Measurements from ENCODE around the gene JOSD1. TPM values are rescaled to one million over a fixed set of nuclear protein-coding genes. Genes with fewer than 3 reads are reported as not detected.

Gene JOSD1
- total and polyA plus RNA-seq, 3 donors from 2014 or later: 40.9 to 91.0 (median 70.3) TPM

DNA sequence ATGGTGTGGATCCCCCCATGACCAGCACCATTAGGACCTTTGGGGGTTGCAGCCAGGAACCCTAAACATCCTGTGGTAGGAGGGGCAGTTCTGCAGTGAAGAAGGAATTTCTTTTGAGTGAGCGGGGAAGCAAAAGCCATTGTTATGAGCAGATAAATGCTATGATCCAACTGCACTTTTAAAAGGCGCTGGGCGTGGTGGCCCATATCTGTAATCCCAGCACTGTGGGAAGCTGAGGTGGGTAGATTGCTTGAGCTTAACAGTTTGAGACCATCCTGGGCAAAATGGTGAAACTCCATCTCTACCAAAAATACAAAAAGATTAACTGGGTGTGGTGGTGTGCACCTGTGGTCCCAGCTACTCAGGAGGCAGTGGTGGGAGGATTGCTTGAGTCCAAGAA lies 24.9 kb downstream of the JOSD1 start:
- DNase-seq: no peak
- TF ChIP-seq, protein P1, sequence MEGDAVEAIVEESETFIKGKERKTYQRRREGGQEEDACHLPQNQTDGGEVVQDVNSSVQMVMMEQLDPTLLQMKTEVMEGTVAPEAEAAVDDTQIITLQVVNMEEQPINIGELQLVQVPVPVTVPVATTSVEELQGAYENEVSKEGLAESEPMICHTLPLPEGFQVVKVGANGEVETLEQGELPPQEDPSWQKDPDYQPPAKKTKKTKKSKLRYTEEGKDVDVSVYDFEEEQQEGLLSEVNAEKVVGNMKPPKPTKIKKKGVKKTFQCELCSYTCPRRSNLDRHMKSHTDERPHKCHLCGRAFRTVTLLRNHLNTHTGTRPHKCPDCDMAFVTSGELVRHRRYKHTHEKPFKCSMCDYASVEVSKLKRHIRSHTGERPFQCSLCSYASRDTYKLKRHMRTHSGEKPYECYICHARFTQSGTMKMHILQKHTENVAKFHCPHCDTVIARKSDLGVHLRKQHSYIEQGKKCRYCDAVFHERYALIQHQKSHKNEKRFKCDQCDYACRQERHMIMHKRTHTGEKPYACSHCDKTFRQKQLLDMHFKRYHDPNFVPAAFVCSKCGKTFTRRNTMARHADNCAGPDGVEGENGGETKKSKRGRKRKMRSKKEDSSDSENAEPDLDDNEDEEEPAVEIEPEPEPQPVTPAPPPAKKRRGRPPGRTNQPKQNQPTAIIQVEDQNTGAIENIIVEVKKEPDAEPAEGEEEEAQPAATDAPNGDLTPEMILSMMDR (IDR thresholded peaks at IDR 0.05): no peak
- TF ChIP-seq POLR2A (IDR thresholded peaks at IDR 0.05): no peak
- intact Hi-C loops (cut with DNase I; ENCODE audit: low total_unique reads): no loop called here

GRCh38 chr22:38674888-38675287 lies 25.9 kb downstream of the JOSD1 start:
- H3K36me3 ChIP-seq (ENCODE audit: low read depth, missing control alignments): no peaks in the 10 kb centered on the region
- no peak overlapping the region for H3K4me3 ChIP-seq
- intact Hi-C loops (cut with DNase I; ENCODE audit: low total_unique reads): no loop called here
- no peaks in the 10 kb centered on the region for H3K9me3 ChIP-seq
- 80 to 90% methylated on average over 5 of the region's 5 CpGs for WGBS, 2 donors
- H3K27ac ChIP-seq: no peak overlapping the region
- no peaks in the 10 kb centered on the region for H3K4me1 ChIP-seq
- TF ChIP-seq, protein P1 (IDR thresholded peaks at IDR 0.05): no peak
- TF ChIP-seq POLR2A (IDR thresholded peaks at IDR 0.05): no peak
- no peaks in the 10 kb centered on the region for H3K27me3 ChIP-seq
- DNase-seq: no peak

More for the DNA sequence above, 24.9 kb downstream of the JOSD1 start:
- Histone ChIP-seq H3K4me3 (no peak overlapping the region), H3K36me3 (ENCODE audit: low read depth, missing control alignments) (no peaks in the 10 kb centered on the region), H3K9me3 (no peaks in the 10 kb centered on the region), H3K4me1 (no peaks in the 10 kb centered on the region), H3K27ac (no peak overlapping the region), H3K27me3 (no peaks in the 10 kb centered on the region)
- 92 to 97% methylated on average over 3 of the region's 3 CpGs for WGBS, 2 donors

- DNase-seq: peak; percentile 43
- intact Hi-C loops (cut with DNase I; ENCODE audit: low total_unique reads): no loop called here
- TF ChIP-seq, protein P1 (IDR thresholded peaks at IDR 0.05): no peak
- no peak for TF ChIP-seq POLR2A (IDR thresholded peaks at IDR 0.05)
Measured at GRCh38 chr22:38657045-38657909, 43.5 kb downstream of the JOSD1 start.

DNA sequence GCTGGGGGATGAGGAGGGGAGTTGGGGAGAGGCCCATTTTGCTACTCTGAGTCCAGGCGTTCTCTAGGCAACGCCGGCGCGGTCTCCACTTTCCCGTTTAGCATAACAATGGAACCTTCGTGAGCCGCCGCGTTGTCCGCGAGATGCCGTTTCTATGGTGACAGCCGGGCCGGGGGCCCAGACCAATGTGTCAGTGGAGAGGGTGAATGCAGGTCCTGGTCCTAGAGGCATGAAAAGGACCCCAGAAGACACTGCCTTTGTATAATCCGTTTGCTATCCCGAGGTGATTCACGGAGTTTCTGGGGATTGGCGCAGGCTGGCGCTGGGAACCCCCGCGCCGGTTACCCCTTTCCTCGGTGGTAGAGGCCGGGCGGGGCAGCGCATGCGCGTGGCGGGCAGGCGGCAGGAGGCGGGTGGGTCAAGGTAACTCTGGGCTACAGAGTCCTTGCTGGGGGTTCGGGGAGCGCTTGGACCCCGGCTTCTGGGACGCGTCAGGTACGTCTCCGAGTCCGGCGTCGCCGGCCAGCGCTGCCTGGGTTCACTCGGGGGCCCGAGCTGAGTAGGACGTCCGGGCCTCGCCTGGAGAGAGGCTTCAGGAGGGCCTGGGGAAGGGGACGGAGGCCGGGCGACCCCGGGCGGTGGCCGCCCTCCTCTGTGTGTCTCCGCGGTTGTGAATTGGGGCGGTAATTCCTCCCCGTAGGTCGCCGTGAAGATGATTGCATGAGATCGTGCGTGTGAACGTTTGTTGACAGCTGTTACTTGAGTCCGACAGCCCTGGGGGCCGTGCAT lies 44.3 kb downstream of the JOSD1 start, which contains the start of the genes CBY1 and FAM227A:
CBY1 (plus strand) TSS at position 383 of the 789 bp plus-strand sequence. CDS start 11,417 bp downstream, outside the sequence.
FAM227A (minus strand) TSS at position 137 of the 789 bp plus-strand sequence. CDS start 6,224 bp downstream, outside the sequence.
- Histone ChIP-seq H3K4me1 (peaks cover 4% of the 10 kb centered on the region), H3K9me3 (no peaks in the 10 kb centered on the region), H3K27me3 (no peaks in the 10 kb centered on the region), H3K36me3 (ENCODE audit: low read depth, missing control alignments) (no peaks in the 10 kb centered on the region), H3K4me3 (peak within 1 kb of the TSS; percentile 77 to 83), H3K27ac (peak within 1 kb of the TSS; percentile 71 to 83)
- TF ChIP-seq, protein P1 (IDR thresholded peaks at IDR 0.05): peak in 1 of 3 experiments; percentile 4
- TF ChIP-seq POLR2A (IDR thresholded peaks at IDR 0.05): no peak
- intact Hi-C loops (cut with DNase I; ENCODE audit: low total_unique reads): no loop called here
- peak; percentile 94 for DNase-seq
- 0 to 1% methylated on average over 16 to 66 of the region's 66 CpGs for WGBS, 2 donors

More at GRCh38 chr22:38657045-38657909, 43.5 kb downstream of the JOSD1 start:
- H3K27me3 ChIP-seq: no peaks in the 10 kb centered on the region
- no peaks in the 10 kb centered on the region for H3K9me3 ChIP-seq
- H3K4me3 ChIP-seq: peak overlapping the region; percentile 77 to 83
- peak overlapping the region; percentile 71 to 83 for H3K27ac ChIP-seq
- WGBS, 2 donors: 6 to 12% methylated on average over 15 to 16 of the region's 16 CpGs
- H3K4me1 ChIP-seq: peaks cover 4% of the 10 kb centered on the region
- H3K36me3 ChIP-seq (ENCODE audit: low read depth, missing control alignments): no peaks in the 10 kb centered on the region

All from testis (tissue), 3 donors.